Smooth muscle cell (in vitro differentiated cells): ENCODE measurements around the gene CPEB3. TPM values are rescaled to one million over a fixed set of nuclear protein-coding genes. Genes with fewer than 3 reads are reported as not detected.

Experiments
- DNase-seq: peaks from one replicate; lab custom pipeline; 2025; ENCODE audit not compliant: unreplicated experiment; lab: John Stamatoyannopoulos, UW
- H2AFZ ChIP-seq: fragments of 200-600 bp; sonication (generic); 2 replicates; pipeline ENCODE4 v1.6.0; 2016; ENCODE audit warnings: antibody characterized with exemption, low read depth, mild to moderate bottlenecking
- H3F3A ChIP-seq: fragments of 200-600 bp; sonication (generic); 2 replicates; pipeline ENCODE4 v1.6.0; 2017; ENCODE audit warnings: antibody characterized with exemption, low read depth
- H3K27ac ChIP-seq: fragments of 200-600 bp; sonication (generic); 2 replicates; pipeline ENCODE4 v1.5.1; 2016; ENCODE audit warnings: low read depth, mild to moderate bottlenecking
- H3K27me3 ChIP-seq: fragments of 200-600 bp; sonication (generic); 2 replicates; pipeline ENCODE4 v1.6.1; 2016; ENCODE audit warnings: low read depth, mild to moderate bottlenecking
- H3K36me3 ChIP-seq: fragments of 200-600 bp; sonication (generic); 2 replicates; pipeline ENCODE4 v1.5.1; 2016; ENCODE audit warnings: low read depth
- H3K4me1 ChIP-seq: fragments of 200-600 bp; sonication (generic); 2 replicates; pipeline ENCODE4 v1.5.1; 2016; ENCODE audit warnings: low read depth
- H3K4me2 ChIP-seq: fragments of 200-600 bp; sonication (generic); 2 replicates; pipeline ENCODE4 v1.6.0; 2016; ENCODE audit warnings: mild to moderate bottlenecking
- H3K4me3 ChIP-seq: fragments of 200-600 bp; sonication (generic); 2 replicates; pipeline ENCODE4 v1.5.1; 2016; ENCODE audit warnings: mild to moderate bottlenecking
- H3K79me2 ChIP-seq: fragments of 200-600 bp; sonication (generic); 2 replicates; pipeline ENCODE4 v1.6.0; 2016; ENCODE audit warnings: low read depth, mild to moderate bottlenecking
- H3K9ac ChIP-seq: fragments of 200-600 bp; sonication (generic); 2 replicates; pipeline ENCODE4 v1.6.0; 2016; ENCODE audit warnings: low read depth
- H3K9me3 ChIP-seq: fragments of 200-600 bp; sonication (generic); replicated peaks from 2 replicates; pipeline ENCODE4 v1.5.1; 2016; ENCODE audit warnings: low read depth
- H4K20me1 ChIP-seq: fragments of 200-600 bp; sonication (generic); 2 replicates; pipeline ENCODE4 v1.6.0; 2016; ENCODE audit warnings: low read depth
- WGBS: methylation state at CpG from one replicate; pipeline ENCODE4 v1.1.7; 2016; ENCODE audit warnings: low lambda C conversion rate; 5-methylcytosine and 5-hydroxymethylcytosine counted together
- polyA plus RNA-seq: library from polyadenylated mRNA; unstranded; fragments of >200 nt; fragmentation: Nextera tagmentation; extraction: Ambion mirVana; gene quantifications from 2 replicates; pipeline ENCODE4 v1.2.1, GENCODE V29; 2016
- total RNA-seq: library from RNA; depleted of rRNA; stranded (reverse); fragments of >200 nt; gene quantifications from 2 replicates; pipeline ENCODE4 v1.2.3, GENCODE V29; 2014
- TF ChIP-seq, protein P1 (sequence below): fragments of 200-600 bp; sonication (generic); IDR thresholded peaks from 2 replicates; pipeline ENCODE4 v1.5.1; 2017; ENCODE audit warnings: borderline replicate concordance, mild to moderate bottlenecking, antibody characterized with exemption; ENCODE audit not compliant: insufficient read depth, poor library complexity, severe bottlenecking

CPEB3 gene
- total and polyA plus RNA-seq, 2 experiments from 2014 or later = 0.67 to 1.1 TPM

DNA sequence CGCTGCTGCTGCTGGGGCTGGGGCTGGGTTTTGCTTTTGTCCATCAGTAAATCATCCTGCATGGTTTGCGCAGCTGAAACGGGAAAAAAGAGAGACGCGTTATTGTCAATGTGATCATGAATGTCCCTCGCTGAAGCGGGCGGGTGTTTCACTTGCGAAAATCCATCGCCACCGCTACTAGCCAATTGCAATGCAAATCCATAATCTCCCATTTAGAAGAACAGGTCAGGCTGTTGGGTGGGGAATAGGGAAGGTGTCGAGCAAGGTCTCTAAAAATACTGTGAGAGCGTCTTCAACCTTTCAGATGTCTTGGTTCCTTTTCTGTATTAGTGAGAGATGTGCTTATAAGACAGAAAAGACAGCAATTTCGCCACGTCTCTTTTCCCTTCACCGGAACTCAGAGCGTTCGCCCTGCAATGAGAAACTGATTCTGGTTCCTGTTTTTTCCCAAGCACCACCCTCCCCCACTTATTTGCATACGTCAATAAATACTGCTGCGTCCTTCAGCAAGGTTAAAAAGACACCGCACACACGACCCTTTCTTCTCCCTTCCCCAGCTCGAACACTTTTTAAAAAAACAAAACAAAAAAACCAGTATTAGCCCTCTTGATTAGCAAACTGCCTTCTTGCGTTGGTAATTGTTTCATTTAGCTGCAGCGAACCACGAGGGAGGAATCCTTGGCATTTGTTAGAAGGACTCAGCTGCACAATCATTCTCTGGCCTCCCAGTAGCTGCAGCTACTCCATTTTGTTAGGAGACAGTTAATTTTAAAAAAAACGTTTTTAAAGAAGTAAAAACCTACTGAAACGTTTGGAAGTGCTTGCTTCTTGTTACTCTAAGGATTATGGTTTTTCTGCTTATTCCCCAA is 50.4 kb downstream of the CPEB3 start:
- H3K27me3 ChIP-seq = peaks cover 13% of the 10 kb centered on the region
- H3K4me2 ChIP-seq = peak overlapping the region; percentile 92
- peak overlapping the region; percentile 68 for H3K4me3 ChIP-seq
- no peak for DNase-seq
- peak overlapping the region; percentile 23 for H3K9ac ChIP-seq
- peaks cover 19% of the 10 kb centered on the region for H3K4me1 ChIP-seq
- peak overlapping the region; percentile 29 for H3K27ac ChIP-seq
- peak overlapping the region; percentile 77 for H2AFZ ChIP-seq
- TF ChIP-seq, protein P1, sequence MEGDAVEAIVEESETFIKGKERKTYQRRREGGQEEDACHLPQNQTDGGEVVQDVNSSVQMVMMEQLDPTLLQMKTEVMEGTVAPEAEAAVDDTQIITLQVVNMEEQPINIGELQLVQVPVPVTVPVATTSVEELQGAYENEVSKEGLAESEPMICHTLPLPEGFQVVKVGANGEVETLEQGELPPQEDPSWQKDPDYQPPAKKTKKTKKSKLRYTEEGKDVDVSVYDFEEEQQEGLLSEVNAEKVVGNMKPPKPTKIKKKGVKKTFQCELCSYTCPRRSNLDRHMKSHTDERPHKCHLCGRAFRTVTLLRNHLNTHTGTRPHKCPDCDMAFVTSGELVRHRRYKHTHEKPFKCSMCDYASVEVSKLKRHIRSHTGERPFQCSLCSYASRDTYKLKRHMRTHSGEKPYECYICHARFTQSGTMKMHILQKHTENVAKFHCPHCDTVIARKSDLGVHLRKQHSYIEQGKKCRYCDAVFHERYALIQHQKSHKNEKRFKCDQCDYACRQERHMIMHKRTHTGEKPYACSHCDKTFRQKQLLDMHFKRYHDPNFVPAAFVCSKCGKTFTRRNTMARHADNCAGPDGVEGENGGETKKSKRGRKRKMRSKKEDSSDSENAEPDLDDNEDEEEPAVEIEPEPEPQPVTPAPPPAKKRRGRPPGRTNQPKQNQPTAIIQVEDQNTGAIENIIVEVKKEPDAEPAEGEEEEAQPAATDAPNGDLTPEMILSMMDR = no peak
- WGBS = under 1% methylated on average over 28 of the region's 28 CpGs
- H3F3A ChIP-seq = peaks cover 6% of the 10 kb centered on the region
- H3K79me2 ChIP-seq = no peaks in the 10 kb centered on the region
- H4K20me1 ChIP-seq = no peaks in the 10 kb centered on the region
- no peaks in the 10 kb centered on the region for H3K36me3 ChIP-seq
- no peaks in the 10 kb centered on the region for H3K9me3 ChIP-seq

DNA sequence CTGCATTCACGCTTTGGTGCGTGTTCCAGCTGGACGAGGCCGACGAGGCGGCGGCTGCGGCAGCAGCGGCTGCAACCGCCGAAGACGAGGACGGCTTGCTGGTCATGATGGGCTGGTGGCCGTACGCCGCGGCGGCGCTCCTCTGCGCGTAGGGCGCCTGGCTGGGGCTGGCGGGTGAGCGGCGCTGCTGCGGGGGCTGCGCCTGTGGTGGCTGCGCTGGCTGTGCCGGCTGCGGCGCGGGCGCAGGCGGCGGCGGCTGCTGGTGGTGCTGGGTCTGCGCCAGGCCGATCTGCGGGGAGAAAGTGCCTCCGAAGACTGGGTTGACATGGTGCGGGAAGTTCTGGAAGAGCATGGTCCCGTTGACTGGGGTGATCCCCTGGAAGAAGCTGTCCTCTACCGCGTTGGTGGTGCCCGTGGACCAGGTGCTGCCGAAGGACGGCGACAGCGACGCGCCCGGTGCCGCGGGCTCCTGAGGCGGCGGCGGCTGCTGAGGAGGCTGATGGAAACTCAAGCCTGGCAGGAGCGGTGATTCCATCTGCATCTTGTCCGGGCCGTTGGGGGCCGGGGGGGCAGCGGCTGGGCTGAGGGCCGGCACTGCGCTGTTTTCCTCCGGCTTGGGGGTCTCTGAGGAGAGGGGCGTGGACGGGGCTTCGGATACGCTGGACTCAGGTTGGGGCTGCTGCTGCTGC is 51.1 kb downstream of the CPEB3 start:
- H3K4me1 ChIP-seq = peaks cover 19% of the 10 kb centered on the region
- DNase-seq = peak; percentile 12
- peak overlapping the region; percentile 68 for H3K4me3 ChIP-seq
- no peaks in the 10 kb centered on the region for H3K36me3 ChIP-seq
- no peak overlapping the region for H3K9ac ChIP-seq
- TF ChIP-seq, protein P1 = no peak
- no peaks in the 10 kb centered on the region for H3K79me2 ChIP-seq
- H3F3A ChIP-seq = peaks cover 6% of the 10 kb centered on the region
- H3K27me3 ChIP-seq = peaks cover 13% of the 10 kb centered on the region
- H3K9me3 ChIP-seq = no peaks in the 10 kb centered on the region
- H2AFZ ChIP-seq = peak overlapping the region; percentile 77
- peak overlapping the region; percentile 92 for H3K4me2 ChIP-seq
- no peaks in the 10 kb centered on the region for H4K20me1 ChIP-seq
- WGBS = 2% methylated on average over 51 of the region's 69 CpGs
- no peak overlapping the region for H3K27ac ChIP-seq

GRCh38 chr10:92239151-92239599 is 51.7 kb downstream of the CPEB3 start:
- Histone ChIP-seq H3K27me3 (peaks cover 13% of the 10 kb centered on the region), H4K20me1 (no peaks in the 10 kb centered on the region), H3F3A (peaks cover 6% of the 10 kb centered on the region), H3K27ac (no peak overlapping the region), H3K79me2 (no peaks in the 10 kb centered on the region), H3K4me2 (peak overlapping the region; percentile 92), H3K36me3 (no peaks in the 10 kb centered on the region), H3K4me3 (peak overlapping the region; percentile 68), H3K4me1 (peaks cover 19% of the 10 kb centered on the region), H3K9ac (no peak overlapping the region), H3K9me3 (no peaks in the 10 kb centered on the region), H2AFZ (peak overlapping the region; percentile 51)
- no peak for DNase-seq
- TF ChIP-seq, protein P1 = no peak
- WGBS = 7% methylated on average over 22 of the region's 27 CpGs
